GM19468 (cell line): ENCODE measurements around the gene FHOD3.

ENCODE experiments used
- ATAC-seq: cut with Tn5 transposase; IDR thresholded peaks from one replicate; pipeline ENCODE4 v1.9.1; 2021; ENCODE audit warnings: mild to moderate bottlenecking, moderate library complexity, moderate number of reproducible peaks; ENCODE audit not compliant: unreplicated experiment; ENCODE audit errors: extremely low read depth

FHOD3 gene

GRCh38 chr18:36295214-36295613 lies 2.3 kb upstream of the FHOD3 start:
- ATAC-seq = no peak

- no peak for ATAC-seq
These were observed 1.6 kb upstream of the FHOD3 start for GRCh38 chr18:36295880-36296301.

- ATAC-seq = no peak
These were observed 680 bp upstream of the FHOD3 start for GRCh38 chr18:36296650-36297416.

GRCh38 chr18:36298126-36298741 lies 721 bp downstream of the FHOD3 start:
- no peak for ATAC-seq

GRCh38 chr18:36299015-36299414 lies 1.5 kb downstream of the FHOD3 start:
- no peak for ATAC-seq

GRCh38 chr18:36300211-36300610 lies 2.7 kb downstream of the FHOD3 start:
- no peak for ATAC-seq

- ATAC-seq = no peak
These were observed 4.4 kb downstream of the FHOD3 start for GRCh38 chr18:36301884-36302283.

GRCh38 chr18:36302676-36303075 lies 5.2 kb downstream of the FHOD3 start:
- no peak for ATAC-seq

- no peak for ATAC-seq
These were observed 5.8 kb downstream of the FHOD3 start for GRCh38 chr18:36303211-36303844.

GRCh38 chr18:36304723-36305122 lies 7.2 kb downstream of the FHOD3 start:
- ATAC-seq = no peak

- no peak for ATAC-seq
These were observed 7.9 kb downstream of the FHOD3 start for GRCh38 chr18:36305375-36305774.

GRCh38 chr18:36307513-36307912 lies 10.0 kb downstream of the FHOD3 start:
- no peak for ATAC-seq

GRCh38 chr18:36308711-36309435 lies 11.4 kb downstream of the FHOD3 start:
- ATAC-seq = no peak

- no peak for ATAC-seq
These were observed 12.2 kb downstream of the FHOD3 start for GRCh38 chr18:36309436-36310391.

GRCh38 chr18:36311026-36311570 lies 13.6 kb downstream of the FHOD3 start:
- ATAC-seq = no peak

GRCh38 chr18:36312806-36313395 lies 15.4 kb downstream of the FHOD3 start:
- ATAC-seq = no peak

- no peak for ATAC-seq
These were observed 16.6 kb downstream of the FHOD3 start for GRCh38 chr18:36314098-36314497.

- ATAC-seq = no peak
These were observed 17.2 kb downstream of the FHOD3 start for GRCh38 chr18:36314754-36315153.

- no peak for ATAC-seq
These were observed 18.2 kb downstream of the FHOD3 start for GRCh38 chr18:36315736-36316135.
